GM23338 (cell line): Measurements from ENCODE around the gene RAP1GAP. TPM values are rescaled to one million over a fixed set of nuclear protein-coding genes. Genes with fewer than 3 reads are reported as not detected.

ENCODE experiments used
- ATAC-seq: fragments of 200-7000 bp; cut with Tn5 transposase; 3 replicates; pipeline ENCODE4 v1.9.1; 2020
- DNase-seq: peaks from one replicate; pipeline ENCODE4 v3.0.0-alpha.2; 2015; ENCODE audit warnings: low spot score
- H2AFZ ChIP-seq: fragments of 200-600 bp; sonication (generic); 2 replicates; pipeline ENCODE4 v1.8.0; 2016; ENCODE audit warnings: antibody characterized with exemption, mild to moderate bottlenecking, moderate library complexity
- H3F3A ChIP-seq: fragments of 200-600 bp; sonication (generic); replicated peaks from 2 replicates; pipeline ENCODE4 v1.8.0; 2017; ENCODE audit warnings: antibody characterized with exemption, mixed run types, low read depth
- H3K27ac ChIP-seq: fragments of 200-600 bp; sonication (generic); 2 replicates; pipeline ENCODE4 v1.6.1; 2016; ENCODE audit warnings: low read depth
- H3K27me3 ChIP-seq: fragments of 200-600 bp; sonication (generic); 2 replicates; pipeline ENCODE4 v1.8.0; 2016; ENCODE audit warnings: mild to moderate bottlenecking, mixed run types, moderate library complexity; ENCODE audit not compliant: insufficient read depth
- H3K36me3 ChIP-seq: fragments of 200-600 bp; sonication (generic); 2 replicates; pipeline ENCODE4 v1.8.0; 2016; ENCODE audit warnings: mild to moderate bottlenecking; ENCODE audit not compliant: insufficient read depth
- H3K4me1 ChIP-seq: fragments of 200-600 bp; sonication (generic); 2 replicates; pipeline ENCODE4 v1.8.0; 2016; ENCODE audit warnings: mild to moderate bottlenecking, moderate library complexity; ENCODE audit not compliant: insufficient read depth
- H3K4me2 ChIP-seq: fragments of 200-600 bp; sonication (generic); 2 replicates; pipeline ENCODE4 v1.7.1; 2017; ENCODE audit warnings: mixed run types
- H3K4me3 ChIP-seq: fragments of 200-600 bp; sonication (generic); 2 replicates; pipeline ENCODE4 v1.6.1; 2016; ENCODE audit warnings: mixed run types
- H3K79me2 ChIP-seq: fragments of 200-600 bp; sonication (generic); replicated peaks from 2 replicates; pipeline ENCODE4 v1.8.0; 2017; ENCODE audit warnings: mild to moderate bottlenecking; ENCODE audit not compliant: insufficient read depth
- H3K9me2 ChIP-seq: fragments of 200-600 bp; sonication (generic); 2 replicates; pipeline ENCODE4 v1.8.0; 2017; ENCODE audit not compliant: insufficient read depth
- H4K20me1 ChIP-seq: fragments of 200-600 bp; sonication (generic); replicated peaks from 2 replicates; pipeline ENCODE4 v1.8.0; 2017; ENCODE audit warnings: mild to moderate bottlenecking; ENCODE audit not compliant: insufficient read depth
- H3K27ac Mint-ChIP-seq: 2 replicates; pipeline ENCODE4 v1.8.0; 2020; ENCODE audit warnings: inconsistent platforms, mild to moderate bottlenecking, moderate library complexity, mixed read lengths
- H3K27me3 Mint-ChIP-seq: 3 replicates; pipeline ENCODE4 v1.8.0; 2022; ENCODE audit warnings: low read depth, mild to moderate bottlenecking, moderate library complexity, mixed read lengths, inconsistent platforms; ENCODE audit not compliant: insufficient read depth, poor library complexity
- H3K36me3 Mint-ChIP-seq: 3 replicates; pipeline ENCODE4 v1.8.0; 2021; ENCODE audit warnings: low read depth, mild to moderate bottlenecking, inconsistent platforms, moderate library complexity, mixed read lengths
- H3K4me1 Mint-ChIP-seq: 3 replicates; pipeline ENCODE4 v1.8.0; 2020; ENCODE audit warnings: mild to moderate bottlenecking, inconsistent platforms, mixed read lengths
- H3K4me3 Mint-ChIP-seq: 3 replicates; pipeline ENCODE4 v1.8.0; 2021; ENCODE audit warnings: moderate library complexity, mild to moderate bottlenecking, inconsistent platforms, mixed read lengths
- H3K9me3 Mint-ChIP-seq: 3 replicates; pipeline ENCODE4 v1.8.0; 2020; ENCODE audit warnings: moderate library complexity, mild to moderate bottlenecking, inconsistent platforms, mixed read lengths
- CREB1 ChIP-seq: fragments of 250-450 bp; sonication (Bioruptor Pico); IDR thresholded peaks from 2 replicates; pipeline ENCODE4 v1.5.0; 2020; ENCODE audit warnings: low read depth, mild to moderate bottlenecking, moderate library complexity
- CTCF ChIP-seq, 2 experiments: fragments of 200-600 bp in 1 of 2; sonication (generic) in 1 of 2; conservative IDR thresholded peaks; 2 replicates each; pipeline versions ENCODE4 v1.5.1 to v1.6.1; 2016 to 2017; ENCODE audit warnings: antibody characterized with exemption in 2 of 2, low read depth in 2 of 2, mild to moderate bottlenecking in 2 of 2, moderate library complexity in 1 of 2
- ETS1 ChIP-seq: IDR thresholded peaks from 2 replicates; pipeline ENCODE4 v1.6.1; 2016; ENCODE audit warnings: antibody characterized with exemption
- EZH2 ChIP-seq: fragments of 200-600 bp; sonication (generic); IDR thresholded peaks from one replicate; pipeline ENCODE4 v1.8.0; 2017; ENCODE audit warnings: antibody characterized with exemption, mild to moderate bottlenecking, low read depth; ENCODE audit not compliant: unreplicated experiment
- EZH2phosphoT487 ChIP-seq: fragments of 200-600 bp; sonication (generic); IDR thresholded peaks from one replicate; pipeline ENCODE4 v1.8.1; 2018; ENCODE audit warnings: antibody characterized with exemption; ENCODE audit not compliant: unreplicated experiment
- JUNB ChIP-seq: IDR thresholded peaks from one replicate; pipeline ENCODE4 v1.6.1; 2016; ENCODE audit warnings: antibody characterized with exemption; ENCODE audit not compliant: unreplicated experiment
- NANOG ChIP-seq: IDR thresholded peaks from 2 replicates; pipeline ENCODE4 v1.6.1; 2016; ENCODE audit warnings: antibody characterized with exemption, borderline replicate concordance
- POLR2AphosphoS5 ChIP-seq: IDR thresholded peaks from 2 replicates; pipeline ENCODE4 v1.6.1; 2016; ENCODE audit warnings: antibody characterized with exemption, low read depth
- REST ChIP-seq: IDR thresholded peaks from one replicate; pipeline ENCODE4 v1.6.1; 2018; ENCODE audit warnings: antibody characterized with exemption; ENCODE audit not compliant: unreplicated experiment
- STAT1 ChIP-seq: IDR thresholded peaks from one replicate; pipeline ENCODE4 v1.6.1; 2016; ENCODE audit warnings: antibody characterized with exemption; ENCODE audit not compliant: unreplicated experiment
- ZNF114 ChIP-seq: fragments of 250-450 bp; sonication (Bioruptor Pico); IDR thresholded peaks from 2 replicates; pipeline ENCODE4 v1.5.0; 2020; ENCODE audit warnings: mild to moderate bottlenecking, moderate library complexity
- ZNF331 ChIP-seq: fragments of 250-450 bp; sonication (Bioruptor Pico); IDR thresholded peaks from 2 replicates; pipeline ENCODE4 v1.5.0; 2020; ENCODE audit warnings: low read depth, mild to moderate bottlenecking, moderate library complexity
- ZNF462 ChIP-seq: fragments of 250-450 bp; sonication (Bioruptor Pico); IDR thresholded peaks from 2 replicates; pipeline ENCODE4 v1.5.0; 2020; ENCODE audit warnings: mild to moderate bottlenecking, moderate library complexity
- polyA plus RNA-seq: library from polyadenylated mRNA; unstranded; fragments of >200 nt; fragmentation: Nextera tagmentation; extraction: Ambion mirVana; gene quantifications from 2 replicates; pipeline ENCODE4 v1.2.1, GENCODE V29; 2016
- total RNA-seq: library from RNA; depleted of rRNA; stranded (reverse); fragments of >200 nt; shearing (Covaris generic); gene quantifications from 2 replicates; pipeline ENCODE4 v1.2.3, GENCODE V29; 2014

RAP1GAP gene
- total and polyA plus RNA-seq, 2 experiments from 2014 or later: 4.3 to 6.6 TPM

- Mint-ChIP-seq H3K4me1 (peaks cover 8% of the 10 kb centered on the region), H3K27ac (no peak overlapping the region), H3K9me3 (no peaks in the 10 kb centered on the region), H3K27me3 (peaks cover 14% of the 10 kb centered on the region), H3K4me3 (no peak overlapping the region), H3K36me3 (peaks cover 22% of the 10 kb centered on the region)
- TF ChIP-seq ZNF331 (CRISPR knock-in tag) (no peak), REST (no peak), ETS1 (no peak), NANOG (no peak), ZNF462 (CRISPR knock-in tag) (no peak), CREB1 (CRISPR knock-in tag) (no peak), CTCF (conservative IDR thresholded peaks at IDR 0.05; ENCODE audit: low read depth in 2 of 2) (no peak), EZH2phosphoT487 (no peak), ZNF114 (CRISPR knock-in tag) (no peak), EZH2 (no peak), STAT1 (no peak), POLR2AphosphoS5 (no peak), JUNB (no peak)
- H3K4me3 ChIP-seq: no peak overlapping the region
- no peak overlapping the region for H3K4me2 ChIP-seq
- no peaks in the 10 kb centered on the region for H3K79me2 ChIP-seq
- no peak overlapping the region for H3K27ac ChIP-seq
- 0 out of 2 replicates have a peak, but pooled peaks cover 3% of the 10 kb centered on the region for H4K20me1 ChIP-seq
- no peak for ATAC-seq
- peaks cover 6% of the 10 kb centered on the region; the same call in 1 of the 2 replicates for H3K4me1 ChIP-seq
- H3F3A ChIP-seq: no peaks in the 10 kb centered on the region
- no peak overlapping the region for H2AFZ ChIP-seq
- no peak for DNase-seq
- no peaks in the 10 kb centered on the region for H3K36me3 ChIP-seq
- H3K27me3 ChIP-seq: no peaks in the 10 kb centered on the region
- H3K9me2 ChIP-seq: no peaks in the 10 kb centered on the region
Measured at GRCh38 chr1:21570885-21571284, 98.3 kb downstream of the RAP1GAP start.
